Measurements from ENCODE around the gene SNUPN.

DNA sequence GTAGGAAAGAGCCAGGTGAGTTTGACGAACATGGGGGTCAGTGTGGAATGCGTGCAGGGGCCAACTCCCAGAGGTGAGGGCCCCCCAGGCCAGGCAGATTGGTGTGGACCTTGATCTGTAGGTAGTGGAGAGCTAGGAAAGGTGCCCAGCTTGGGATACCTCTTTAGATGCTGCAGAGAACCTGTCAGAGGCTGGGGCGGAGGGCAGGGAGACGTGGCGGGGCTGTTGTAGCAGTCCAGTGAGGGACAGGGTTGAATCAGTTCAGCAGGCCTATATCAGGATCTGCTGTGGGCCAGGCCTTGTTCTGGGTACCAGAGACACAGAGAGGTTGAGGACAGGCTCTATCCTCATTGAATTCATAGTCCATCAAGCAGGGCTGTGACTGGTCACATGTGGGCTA is 30.8 kb upstream of the SNUPN start:
- no peak for TF ChIP-seq POLR2A (IDR thresholded peaks at IDR 0.05; ENCODE audit: control extremely low read depth in 1 of 2, low read depth in 2 of 2, low read length in 2 of 2)
- no peak for TF ChIP-seq CTCF (IDR thresholded peaks at IDR 0.05; ENCODE audit: control extremely low read depth in 1 of 3, insufficient read depth in 1 of 3, low read depth in 1 of 3, low read length in 3 of 3)
- no peak for TF ChIP-seq EP300 (IDR thresholded peaks at IDR 0.05; ENCODE audit: borderline replicate concordance in 1 of 2, low read depth in 2 of 2, low read length in 2 of 2)
- no peak for TF ChIP-seq BCL11A (IDR thresholded peaks at IDR 0.05; ENCODE audit: low read depth in 2 of 2, low read length in 2 of 2)
- no peak for TF ChIP-seq POLR2AphosphoS5 (IDR thresholded peaks at IDR 0.05; ENCODE audit: low read depth, low read length)
- TF ChIP-seq RFX5 (IDR thresholded peaks at IDR 0.05; ENCODE audit: borderline replicate concordance, low read depth, low read length), result no peak
- TF ChIP-seq CHD1 (IDR thresholded peaks at IDR 0.05; ENCODE audit: low read depth, low read length), result no peak
- no peak for TF ChIP-seq POU5F1 (IDR thresholded peaks at IDR 0.05; ENCODE audit: low read depth, low read length)
- TF ChIP-seq, protein P1, sequence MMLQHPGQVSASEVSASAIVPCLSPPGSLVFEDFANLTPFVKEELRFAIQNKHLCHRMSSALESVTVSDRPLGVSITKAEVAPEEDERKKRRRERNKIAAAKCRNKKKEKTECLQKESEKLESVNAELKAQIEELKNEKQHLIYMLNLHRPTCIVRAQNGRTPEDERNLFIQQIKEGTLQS (IDR thresholded peaks at IDR 0.05; ENCODE audit: insufficient read depth, low read depth, low read length), result no peak

Data from H1 (cell line).